HEK293T (cell line): ENCODE results near the gene WDR82.
"Not testable (repeated sequence)": the region's sequence is repeated elsewhere in the genome, so short reads cannot be mapped to it uniquely, and the experiment has no call there.

ENCODE experiments used
- CTCF ChIA-PET: fragments of 350-600 bp; formaldehyde crosslinking; extraction: SDS; loops from one replicate; lab custom pipeline; 2021; ENCODE audit warnings: antibody characterized with exemption, inconsistent platforms; lab: Yijun Ruan, JAX
- POLR2A ChIA-PET: fragments of 350-600 bp; formaldehyde crosslinking; extraction: SDS; loops from one replicate; lab custom pipeline; 2020; ENCODE audit warnings: antibody characterized with exemption, inconsistent platforms; lab: Yijun Ruan, JAX
- DNase-seq: peaks from one replicate; pipeline ENCODE4 v3.0.0; 2012; ENCODE audit warnings: mixed read lengths; ENCODE audit errors: extremely low spot score
- ARNT ChIP-seq: fragments of 450-650 bp; IDR thresholded peaks from 2 replicates; pipeline ENCODE4 v1.6.1; 2017; ENCODE audit warnings: mild to moderate bottlenecking
- BHLHE40 ChIP-seq: fragments of 450-650 bp; IDR thresholded peaks from 2 replicates; pipeline ENCODE4 v1.6.1; 2016; ENCODE audit warnings: mild to moderate bottlenecking, moderate library complexity, borderline replicate concordance
- CTBP1 ChIP-seq: fragments of 450-650 bp; IDR thresholded peaks from 2 replicates; pipeline ENCODE4 v1.6.1; 2016; ENCODE audit warnings: borderline replicate concordance
- ELF4 ChIP-seq: fragments of 450-650 bp; IDR thresholded peaks from 2 replicates; pipeline ENCODE4 v1.6.1; 2017; ENCODE audit warnings: antibody characterized with exemption
- FOXA1 ChIP-seq: fragments of 450-650 bp; IDR thresholded peaks from 2 replicates; pipeline ENCODE4 v1.6.1; 2016; ENCODE audit warnings: mild to moderate bottlenecking
- FOXK2 ChIP-seq: fragments of 450-650 bp; IDR thresholded peaks from 2 replicates; pipeline ENCODE4 v1.6.1; 2016; ENCODE audit warnings: mild to moderate bottlenecking
- FOXM1 ChIP-seq: fragments of 450-650 bp; IDR thresholded peaks from 2 replicates; pipeline ENCODE4 v1.6.1; 2017; ENCODE audit warnings: mild to moderate bottlenecking, borderline replicate concordance
- HDGF ChIP-seq: fragments of 450-650 bp; IDR thresholded peaks from 2 replicates; pipeline ENCODE4 v1.6.1; 2017; ENCODE audit warnings: antibody characterized with exemption, borderline replicate concordance
- L3MBTL2 ChIP-seq: fragments of 450-650 bp; conservative IDR thresholded peaks from 2 replicates; pipeline ENCODE4 v1.6.1; 2016; ENCODE audit warnings: mild to moderate bottlenecking
- LEF1 ChIP-seq: fragments of 450-650 bp; IDR thresholded peaks from 2 replicates; pipeline ENCODE4 v1.6.1; 2017; ENCODE audit warnings: mild to moderate bottlenecking, borderline replicate concordance
- NFRKB ChIP-seq: fragments of 450-650 bp; IDR thresholded peaks from 2 replicates; pipeline ENCODE4 v1.6.1; 2016; ENCODE audit warnings: mild to moderate bottlenecking, moderate library complexity
- PKNOX1 ChIP-seq: fragments of 450-650 bp; IDR thresholded peaks from 2 replicates; pipeline ENCODE4 v1.6.1; 2016
- SP1 ChIP-seq: fragments of 450-650 bp; IDR thresholded peaks from 2 replicates; pipeline ENCODE4 v1.6.1; 2017
- SUZ12 ChIP-seq: fragments of 450-650 bp; IDR thresholded peaks from 2 replicates; pipeline ENCODE4 v1.6.1; 2016; ENCODE audit warnings: mild to moderate bottlenecking
- TARDBP ChIP-seq: fragments of 450-650 bp; IDR thresholded peaks from 2 replicates; pipeline ENCODE4 v1.6.1; 2016
- ZNF384 ChIP-seq: fragments of 450-650 bp; IDR thresholded peaks from 2 replicates; pipeline ENCODE4 v1.6.1; 2016

WDR82 gene

GRCh38 chr3:52290596-52291507 lies 12.4 kb upstream of the WDR82 start:
- TF ChIP-seq FOXA1 = no peak
- TF ChIP-seq CTBP1 = no peak
- no peak for TF ChIP-seq SUZ12
- TF ChIP-seq ARNT = no peak
- TF ChIP-seq BHLHE40 = no peak
- TF ChIP-seq FOXK2 = no peak
- no peak for TF ChIP-seq TARDBP
- no peak for DNase-seq
- ChIA-PET POLR2A (no interaction called here), CTCF (no interaction called here)

GRCh38 chr3:52289747-52290595 lies 11.5 kb upstream of the WDR82 start:
- DNase-seq = no peak
- POLR2A ChIA-PET = interaction anchor here (3.2 kb wide), 1 partner anchor 12 kb away, joined by 47 read pairs; the partner anchor contains the start of gene WDR82
- CTCF ChIA-PET = interaction anchor here (0.9 kb wide), 1 partner anchor 52 kb away, joined by 3 read pairs; no protein-coding TSS in a partner anchor
- TF ChIP-seq CTBP1 = no peak
- no peak for TF ChIP-seq PKNOX1

- DNase-seq = no peak
- CTCF ChIA-PET = interaction anchor here (0.9 to 1.3 kb wide), 2 partner anchors 50 to 52 kb away, joined by 3 to 6 read pairs; no protein-coding TSS in a partner anchor
- POLR2A ChIA-PET = interaction anchor here (2.4 to 3.2 kb wide), 2 partner anchors 11 to 49 kb away, joined by 15 to 47 read pairs; partner anchors contain the start of gene WDR82
- no peak for TF ChIP-seq FOXM1
- TF ChIP-seq LEF1 = no peak
- no peak for TF ChIP-seq L3MBTL2
- TF ChIP-seq BHLHE40 = no peak
- no peak for TF ChIP-seq FOXA1
- no peak for TF ChIP-seq HDGF
- TF ChIP-seq SP1 = no peak
- no peak for TF ChIP-seq FOXK2
- TF ChIP-seq CTBP1 = no peak
- TF ChIP-seq ARNT = no peak
- TF ChIP-seq SUZ12 = no peak
- TF ChIP-seq PKNOX1 = no peak
- TF ChIP-seq ZNF384 = no peak
- no peak for TF ChIP-seq NFRKB
- TF ChIP-seq ELF4 = no peak
- TF ChIP-seq TARDBP = no peak
Observed at GRCh38 chr3:52289338-52289746, 10.9 kb upstream of the WDR82 start.

- ChIA-PET POLR2A (interaction anchor here (0.7 to 3.2 kb wide), 6 partner anchors 8 to 158 kb away, joined by 3 to 47 read pairs (median 10); partner anchors contain the start of gene WDR82), CTCF (interaction anchor here (1.3 kb wide), 1 partner anchor 51 kb away, joined by 6 read pairs; no protein-coding TSS in a partner anchor)
- TF ChIP-seq FOXK2 (no peak), LEF1 (no peak), L3MBTL2 (no peak)
- DNase-seq = no peak
Observed at GRCh38 chr3:52288674-52289073, 10.2 kb upstream of the WDR82 start.

GRCh38 chr3:52286777-52287110 lies 8.3 kb upstream of the WDR82 start:
- POLR2A ChIA-PET = interaction anchor here (0.7 to 2.3 kb wide), 2 partner anchors 48 to 160 kb away, joined by 3 to 8 read pairs; partner anchors contain the start of gene TWF2
- CTCF ChIA-PET = no interaction called here
- DNase-seq = no peak
- no peak for TF ChIP-seq LEF1
- no peak for TF ChIP-seq ARNT
- no peak for TF ChIP-seq BHLHE40
- no peak for TF ChIP-seq TARDBP
- no peak for TF ChIP-seq FOXM1
- no peak for TF ChIP-seq FOXA1
- no peak for TF ChIP-seq ELF4
- no peak for TF ChIP-seq FOXK2
- TF ChIP-seq CTBP1 = no peak

- POLR2A ChIA-PET, DNase-seq: not testable (repeated sequence)
- CTCF ChIA-PET = interaction anchor here (0.7 to 1.5 kb wide), 2 partner anchors 52 to 88 kb away, joined by 3 to 5 read pairs; no protein-coding TSS in a partner anchor
Observed at GRCh38 chr3:52284051-52284450, 5.6 kb upstream of the WDR82 start.

GRCh38 chr3:52283306-52283705 lies 4.9 kb upstream of the WDR82 start:
- POLR2A ChIA-PET = no interaction called here
- TF ChIP-seq L3MBTL2 (no peak), SP1 (no peak), CTBP1 (no peak), NFRKB (no peak), ZNF384 (no peak), TARDBP (no peak), FOXA1 (no peak), ARNT (no peak), SUZ12 (no peak), BHLHE40 (no peak), FOXM1 (no peak), FOXK2 (no peak), HDGF (no peak), PKNOX1 (no peak), ELF4 (no peak), LEF1 (no peak)

More at GRCh38 chr3:52283306-52283705, 4.9 kb upstream of the WDR82 start:
- CTCF ChIA-PET = interaction anchor here (0.7 to 1.5 kb wide), 2 partner anchors 51 to 89 kb away, joined by 3 to 5 read pairs; no protein-coding TSS in a partner anchor
- no peak for DNase-seq
